Ectodermal cell (in vitro differentiated cells): ENCODE results near the gene LRRC38.
"Not testable (repeated sequence)": the region's sequence is repeated elsewhere in the genome, so short reads cannot be mapped to it uniquely, and the experiment has no call there.

Experiments used
- H3K27ac ChIP-seq: 2 replicates; pipeline ENCODE4 v1.7.0; 2013; ENCODE audit warnings: mild to moderate bottlenecking, low read depth, low read length; ENCODE audit not compliant: insufficient read depth, poor library complexity, severe bottlenecking
- H3K27me3 ChIP-seq: 2 replicates; pipeline ENCODE4 v1.7.0; 2013; ENCODE audit warnings: mild to moderate bottlenecking, low read length; ENCODE audit not compliant: insufficient read depth, control insufficient read depth, poor library complexity, severe bottlenecking
- H3K36me3 ChIP-seq: one replicate; pipeline ENCODE4 v1.7.0; 2013; ENCODE audit warnings: low read length; ENCODE audit not compliant: control insufficient read depth, insufficient read depth
- H3K4me1 ChIP-seq: one replicate; pipeline ENCODE4 v1.7.0; 2013; ENCODE audit warnings: low read length; ENCODE audit not compliant: control insufficient read depth, insufficient read depth
- H3K4me3 ChIP-seq: 2 replicates; pipeline ENCODE4 v1.7.0; 2013; ENCODE audit warnings: low read depth, low read length, control low read depth; ENCODE audit not compliant: insufficient read depth
- H3K9me3 ChIP-seq: 2 replicates; pipeline ENCODE4 v1.7.0; 2013; ENCODE audit warnings: mild to moderate bottlenecking, low read length, moderate library complexity; ENCODE audit not compliant: control insufficient read depth
- WGBS, 2 experiments: methylation state at CpG; one replicate each; pipeline ENCODE4 v1.1.7; 2013; ENCODE audit warnings: missing lambda C conversion rate in 2 of 2; 5-methylcytosine and 5-hydroxymethylcytosine counted together

LRRC38 gene

GRCh38 chr1:13439104-13439783, 74.6 kb downstream of the LRRC38 start:
- not testable (repeated sequence) for H3K27me3 ChIP-seq, H3K4me3 ChIP-seq, H3K4me1 ChIP-seq, H3K9me3 ChIP-seq, H3K27ac ChIP-seq, H3K36me3 ChIP-seq
- WGBS, 2 experiments, result 91 to 92% methylated on average over 49 of the region's 49 CpGs

GRCh38 chr1:13435458-13435857, 78.3 kb downstream of the LRRC38 start:
- 72 to 78% methylated on average over 3 of the region's 3 CpGs for WGBS, 2 experiments

GRCh38 chr1:13433694-13434358, 80.0 kb downstream of the LRRC38 start:
- not testable (repeated sequence) for H3K36me3 ChIP-seq, H3K9me3 ChIP-seq, H3K4me3 ChIP-seq, H3K4me1 ChIP-seq, H3K27ac ChIP-seq, H3K27me3 ChIP-seq
- 87 to 89% methylated on average over 32 of the region's 32 CpGs for WGBS, 2 experiments

More at GRCh38 chr1:13435458-13435857, 78.3 kb downstream of the LRRC38 start:
- Histone ChIP-seq H3K4me1 (no peaks in the 10 kb centered on the region), H3K36me3 (no peaks in the 10 kb centered on the region), H3K4me3 (no peak overlapping the region), H3K27ac (no peak overlapping the region), H3K9me3 (peaks cover 2% of the 10 kb centered on the region), H3K27me3 (no peaks in the 10 kb centered on the region)

- WGBS, 2 experiments, result 80 to 88% methylated on average over 3 of the region's 3 CpGs
Measured at GRCh38 chr1:13432251-13432650, 81.6 kb downstream of the LRRC38 start.

GRCh38 chr1:13430495-13430894, 83.3 kb downstream of the LRRC38 start:
- no peaks in the 10 kb centered on the region for H3K4me1 ChIP-seq
- no peak overlapping the region for H3K27ac ChIP-seq
- no peaks in the 10 kb centered on the region for H3K36me3 ChIP-seq
- H3K9me3 ChIP-seq, result peaks cover 9% of the 10 kb centered on the region
- whole genome bisulfite sequencing, 2 experiments, result 86 to 90% methylated on average over 13 of the region's 13 CpGs
- H3K4me3 ChIP-seq, result no peak overlapping the region
- no peaks in the 10 kb centered on the region for H3K27me3 ChIP-seq

More at GRCh38 chr1:13432251-13432650, 81.6 kb downstream of the LRRC38 start:
- Histone ChIP-seq H3K9me3 (peaks cover 7% of the 10 kb centered on the region), H3K4me3 (no peak overlapping the region), H3K27me3 (no peaks in the 10 kb centered on the region), H3K27ac (no peak overlapping the region), H3K36me3 (no peaks in the 10 kb centered on the region), H3K4me1 (no peaks in the 10 kb centered on the region)
